ENCODE results near the gene CRAT.

- TF ChIP-seq CTCF (optimal IDR thresholded peaks at IDR 0.05 in 1 of 3, IDR thresholded peaks at IDR 0.05 in 1 of 3, conservative IDR thresholded peaks at IDR 0.05 in 1 of 3; ENCODE audit: extremely low read depth in 1 of 3, insufficient read depth in 2 of 3, low read length in 3 of 3) (no peak), EZH2 (IDR thresholded peaks at IDR 0.05; ENCODE audit: low read length) (no peak)
Observed at GRCh38 chr9:129080298-129080600, 30.3 kb downstream of the CRAT start.

Data from keratinocyte (primary cell).